NCI-H2081 (cell line): ENCODE data around the gene ZNF597.

Experiments used
- DNase-seq, 2 experiments: peaks; one replicate each; lab custom pipeline; 2025; lab: John Stamatoyannopoulos, UW

Gene ZNF597

DNA sequence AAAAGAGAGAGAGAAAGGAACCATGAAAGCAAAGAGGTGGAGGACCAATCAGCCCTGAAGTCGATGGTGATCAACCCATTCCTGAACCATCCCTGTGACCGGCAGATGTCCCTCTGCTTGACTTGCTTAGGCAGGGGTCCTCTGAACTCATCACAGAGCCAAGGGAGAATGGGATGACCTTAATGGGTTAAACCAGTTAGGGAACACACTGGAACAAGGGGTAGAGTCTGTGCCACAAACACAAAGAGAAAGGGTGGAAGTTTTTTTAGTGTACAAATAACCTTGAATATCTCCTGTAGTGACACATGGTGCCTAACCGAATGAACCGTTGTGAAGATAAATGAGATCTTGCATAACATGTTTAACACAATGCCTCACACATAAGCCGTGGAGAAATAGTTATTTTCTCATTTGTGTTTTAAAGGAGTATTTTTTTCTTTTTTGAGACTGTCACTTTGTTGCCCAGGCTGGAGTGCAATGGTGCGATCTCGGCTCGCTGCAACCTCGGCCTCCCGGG is 11.4 kb upstream of the ZNF597 start:
- no peak for DNase-seq

DNA sequence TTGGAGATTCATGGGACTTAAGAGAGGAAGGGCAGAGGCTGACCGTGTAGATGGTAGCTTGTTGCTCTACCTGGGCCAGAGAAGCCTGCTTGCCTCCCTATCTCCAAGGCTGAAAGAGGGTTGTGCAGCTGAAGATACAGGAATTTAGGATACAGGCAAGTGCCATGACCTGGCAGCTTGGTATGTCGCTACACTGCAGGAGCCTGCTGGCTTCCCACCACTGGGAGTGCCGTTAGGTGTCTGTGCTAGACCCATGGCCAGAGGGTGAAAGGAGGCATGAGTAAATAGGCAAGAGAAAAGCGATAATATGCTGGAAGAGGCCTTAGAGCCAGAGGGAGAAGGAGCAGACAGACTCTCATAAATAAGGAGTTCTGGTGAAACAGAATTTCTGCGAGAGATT is 10.8 kb upstream of the ZNF597 start:
- DNase-seq = no peak

DNA sequence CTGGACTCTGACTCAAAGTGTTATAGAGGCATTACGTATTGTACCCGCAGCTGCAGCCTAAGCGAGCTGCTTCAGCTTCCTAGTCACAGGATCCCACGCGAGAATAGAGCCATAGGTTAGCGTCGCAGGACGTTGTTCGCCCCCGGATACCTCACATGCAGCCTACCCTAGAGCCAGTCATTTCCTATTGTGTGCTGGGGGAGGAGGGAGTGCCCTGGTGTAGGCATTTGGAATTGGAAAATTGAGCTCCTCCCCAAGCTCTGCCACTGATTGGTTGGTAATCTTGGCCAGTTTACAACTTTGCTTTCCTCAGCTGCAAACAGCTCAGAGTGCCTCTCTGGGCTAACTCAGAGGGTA is 706 bp upstream of the ZNF597 start:
- peak; percentile 50 to 76 for DNase-seq

DNA sequence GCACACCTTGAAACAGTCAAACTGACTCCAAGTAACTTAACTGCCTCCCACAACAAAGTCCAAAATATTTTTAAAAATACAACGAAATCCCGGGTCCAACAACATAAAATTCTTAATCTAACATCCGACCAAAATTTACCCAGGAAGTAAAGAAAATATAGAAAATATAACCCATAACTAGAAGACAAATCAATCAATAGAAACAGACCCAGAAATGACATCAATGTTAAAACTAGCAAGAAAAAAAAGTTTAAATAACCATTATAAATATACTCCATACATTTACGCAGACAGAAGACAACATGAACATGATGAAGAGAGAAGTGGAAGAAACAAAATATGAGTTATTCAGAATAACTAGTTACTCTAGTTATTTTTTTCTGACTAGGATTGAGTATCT is 3.7 kb downstream of the ZNF597 start:
- DNase-seq = no peak

DNA sequence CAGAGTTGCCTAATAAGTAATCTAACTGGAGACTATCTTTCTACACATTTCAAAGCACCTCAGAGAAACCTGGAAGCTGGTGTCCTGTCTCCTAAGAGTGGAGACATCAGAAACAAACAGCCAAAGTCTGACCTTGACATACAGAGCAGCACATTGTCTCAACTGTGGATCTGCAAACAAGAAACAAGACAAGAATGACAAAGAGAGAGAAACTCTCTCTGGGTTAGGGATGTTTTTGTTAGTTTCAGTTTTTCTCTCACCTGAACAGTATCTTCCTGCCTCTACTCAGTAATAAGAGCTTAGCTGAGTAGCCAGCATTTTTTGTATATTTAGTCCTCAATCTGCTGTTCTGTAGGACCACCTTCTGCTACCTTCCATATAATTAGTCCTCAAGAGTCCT is 8.9 kb downstream of the ZNF597 start:
- DNase-seq = no peak

DNA sequence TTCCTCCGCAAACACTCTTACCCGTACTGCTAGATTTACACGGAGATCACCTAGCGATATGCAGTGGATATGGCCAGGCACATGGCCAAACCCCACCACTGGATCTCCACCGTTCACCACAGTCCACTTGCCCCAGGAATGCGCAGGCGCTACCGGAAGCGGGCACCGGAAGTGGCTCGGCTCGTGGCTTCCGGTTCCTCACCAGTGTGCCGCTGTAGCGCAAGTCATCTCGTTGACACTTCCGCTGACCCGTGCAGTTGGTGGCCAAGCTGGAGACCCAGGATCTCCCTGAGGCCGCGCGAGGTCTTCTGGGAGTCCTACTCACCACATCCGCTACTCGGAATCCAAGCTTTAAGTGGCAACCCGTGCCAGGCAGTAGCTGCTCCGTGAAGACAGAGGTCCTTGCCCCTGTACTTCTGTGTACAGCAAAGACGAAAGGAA is 11.5 kb downstream of the ZNF597 start:
- no peak for DNase-seq

DNA sequence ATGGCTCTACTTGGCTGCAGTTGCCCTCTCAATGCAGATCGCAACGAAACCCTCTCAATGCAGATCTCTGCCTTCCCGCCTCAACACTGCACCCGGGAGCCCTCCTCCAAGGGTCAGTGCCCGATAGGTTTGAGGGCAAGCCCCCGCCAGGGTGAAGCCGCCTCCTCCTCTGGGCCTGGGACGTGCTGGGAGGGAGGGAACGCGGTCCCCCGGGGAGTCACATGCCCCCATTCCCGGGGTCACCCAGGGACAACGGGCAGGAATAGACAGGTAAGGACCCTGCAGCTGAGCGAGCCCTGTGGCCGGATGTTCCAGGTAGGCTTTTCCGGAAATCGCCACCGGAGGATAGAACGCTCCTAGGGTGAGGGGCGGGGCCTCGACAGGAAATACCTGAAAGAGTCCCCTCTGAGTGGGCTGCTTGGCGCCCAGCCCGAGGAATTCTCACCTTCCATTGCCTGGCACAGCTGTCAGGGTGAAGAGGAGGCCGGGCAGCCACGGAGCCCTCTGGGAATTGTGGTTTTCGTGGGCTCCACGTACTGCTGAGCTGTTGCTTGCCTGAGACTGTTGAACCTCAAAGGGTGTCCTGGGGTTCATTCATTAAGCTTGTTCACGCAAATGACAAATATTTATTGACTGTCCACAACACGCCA is 29.4 kb downstream of the ZNF597 start:
- DNase-seq = no peak

DNA sequence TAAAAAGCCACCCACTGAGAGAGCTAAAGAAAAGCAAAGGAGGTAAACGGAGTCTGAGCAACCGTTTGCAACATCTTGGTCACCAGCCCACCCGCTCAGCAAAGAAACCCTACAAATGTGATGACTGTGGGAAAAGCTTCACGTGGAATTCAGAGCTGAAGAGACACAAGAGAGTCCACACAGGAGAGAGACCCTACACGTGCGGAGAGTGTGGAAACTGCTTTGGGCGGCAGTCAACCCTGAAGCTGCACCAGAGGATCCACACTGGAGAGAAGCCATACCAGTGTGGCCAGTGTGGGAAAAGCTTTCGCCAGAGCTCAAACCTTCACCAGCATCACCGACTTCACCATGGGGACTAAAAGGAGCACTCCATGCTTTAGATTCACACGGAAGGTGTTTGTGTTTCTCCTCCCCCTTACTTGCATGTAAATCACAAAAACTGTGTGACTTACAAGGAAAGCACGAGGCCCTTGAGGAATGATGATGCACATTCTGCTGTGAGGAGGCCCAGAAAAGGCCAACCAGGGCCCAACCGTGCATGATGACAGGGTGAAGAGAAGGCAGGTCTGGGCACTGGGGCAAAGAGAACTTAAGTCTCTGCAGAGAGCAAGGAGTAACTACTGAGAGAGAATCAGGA is 34.6 kb downstream of the ZNF597 start:
- no peak for DNase-seq

DNA sequence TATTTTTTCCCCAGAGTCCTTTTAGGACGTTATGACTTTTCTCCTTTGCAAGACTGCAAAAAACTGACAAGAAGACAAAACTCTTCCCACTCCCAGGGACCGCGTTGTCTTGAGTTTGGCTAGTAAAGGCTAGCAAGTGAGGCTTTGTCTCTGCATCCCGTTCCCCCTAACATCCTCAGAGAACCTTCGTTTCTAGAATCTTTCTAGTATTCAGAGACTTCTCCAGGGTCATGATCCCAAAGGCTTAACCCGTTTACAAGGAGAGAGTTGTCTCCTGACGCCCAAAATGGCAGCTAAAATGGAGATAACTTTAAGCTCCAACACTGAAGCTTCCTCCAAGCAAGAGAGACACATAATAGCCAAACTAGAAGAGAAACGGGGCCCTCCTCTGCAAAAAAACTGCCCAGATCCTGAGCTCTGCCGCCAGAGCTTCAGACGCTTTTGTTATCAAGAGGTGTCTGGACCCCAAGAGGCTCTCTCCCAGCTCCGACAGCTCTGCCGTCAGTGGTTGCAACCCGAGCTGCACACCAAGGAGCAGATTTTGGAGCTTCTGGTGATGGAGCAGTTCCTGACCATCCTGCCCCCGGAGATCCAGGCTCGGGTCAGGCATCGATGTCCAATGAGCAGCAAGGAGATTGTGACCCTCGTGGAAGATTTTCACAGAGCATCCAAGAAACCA is 41.4 kb downstream of the ZNF597 start:
- DNase-seq = peak in 1 of 2 experiments; percentile 8

DNA sequence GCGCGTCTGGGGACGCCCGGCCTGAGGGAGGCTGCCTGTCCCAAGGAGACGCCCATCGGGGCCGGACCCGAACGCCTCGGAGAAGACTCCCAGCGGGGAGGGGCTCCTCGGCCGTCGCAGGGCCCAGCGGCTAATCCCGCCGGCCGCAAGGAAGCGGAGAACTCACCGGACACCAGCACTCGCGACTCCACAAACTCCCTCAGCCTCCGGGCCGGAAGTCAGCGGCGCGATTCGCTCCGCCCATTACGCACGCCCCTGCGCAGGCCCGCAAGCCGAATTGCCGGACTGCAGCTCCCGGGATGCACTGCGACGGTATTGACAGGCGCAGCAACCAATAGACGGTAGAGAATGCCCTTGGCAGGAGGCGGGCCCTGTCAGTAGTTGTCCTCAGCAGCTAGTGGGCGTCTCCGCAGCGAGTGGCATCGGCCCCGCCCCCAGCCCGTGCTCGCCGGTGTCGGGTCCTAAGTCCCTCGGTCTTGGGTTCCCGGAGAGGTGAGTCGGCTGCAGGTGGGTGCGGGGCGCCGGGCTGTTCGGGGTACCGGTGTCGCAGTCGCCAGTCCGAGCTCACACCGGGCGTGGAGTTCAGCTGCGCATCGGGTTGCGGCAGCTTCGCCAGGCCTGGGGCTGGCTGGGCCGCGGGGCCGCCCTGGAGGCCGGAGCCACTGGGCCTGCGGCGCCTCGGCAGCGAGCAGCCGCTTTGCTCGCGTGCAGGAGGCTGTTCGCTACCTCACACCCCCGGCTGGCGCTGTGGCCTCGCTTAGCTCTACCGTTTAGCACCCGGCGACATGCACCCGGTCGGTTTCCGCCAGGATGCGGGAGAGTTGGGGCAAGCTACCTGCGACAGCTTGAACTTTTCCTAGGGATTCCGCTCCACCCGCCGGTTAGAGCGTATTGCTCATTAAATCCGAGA is 42.3 kb downstream of the ZNF597 start, which contains the start of the genes ZNF174 and ZSCAN32:
ZNF174 (plus strand) TSS at position 437 of the 910 bp plus-strand sequence. CDS start 790 bp downstream, outside the sequence.
ZSCAN32 (minus strand) TSS at position 226 of the 910 bp plus-strand sequence. CDS start 3,447 bp downstream, outside the sequence.
- DNase-seq = peak; percentile 98 to 99

DNA sequence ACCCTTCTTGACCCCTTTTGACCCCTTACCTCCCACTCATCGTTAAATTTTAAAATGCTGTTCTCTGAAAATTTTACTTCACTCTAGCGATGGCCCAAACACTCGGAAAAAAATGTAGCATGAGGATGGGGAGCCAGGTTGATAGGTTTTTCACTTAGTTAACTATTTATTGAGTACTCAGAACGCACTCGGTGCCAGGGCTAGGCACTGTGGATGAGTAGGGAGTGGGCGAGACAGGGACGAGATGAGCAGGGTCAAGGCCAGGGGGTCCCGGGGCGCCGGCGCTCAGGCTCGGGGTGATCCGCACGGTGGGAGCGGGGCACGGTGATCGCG is 42.9 kb downstream of the ZNF597 start:
- no peak for DNase-seq

DNA sequence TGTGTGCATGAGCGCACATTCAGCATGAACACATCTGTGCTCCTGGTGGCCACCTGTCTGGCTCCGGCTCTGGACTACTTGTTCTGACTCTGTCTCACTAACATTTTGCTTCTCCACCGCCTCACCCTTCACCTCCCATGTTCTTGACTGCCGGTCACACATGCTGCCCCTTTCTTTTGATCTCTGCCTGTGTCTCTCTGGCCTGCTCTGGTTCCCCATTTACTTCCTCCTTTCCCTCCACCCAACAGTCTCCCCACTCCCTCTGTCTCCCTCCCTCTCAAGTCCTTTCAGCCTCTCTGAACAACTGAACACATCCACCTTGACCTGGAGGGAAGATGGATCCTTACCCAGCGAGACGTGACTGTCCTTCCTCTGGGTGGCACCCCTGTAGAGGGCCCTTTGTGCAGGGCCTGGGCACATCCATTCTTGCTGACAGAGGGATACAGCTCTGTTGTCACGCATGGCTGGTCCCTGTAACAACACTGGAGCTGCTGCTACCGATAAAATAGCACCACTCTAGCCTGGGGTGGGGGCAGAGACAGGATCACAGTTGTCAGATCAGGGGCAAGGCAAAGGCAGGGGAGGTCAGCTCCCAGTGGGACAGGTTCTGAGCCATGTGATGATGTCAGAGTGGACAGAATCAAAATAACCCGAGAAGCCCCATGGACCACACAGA is 53.5 kb downstream of the ZNF597 start:
- no peak for DNase-seq

DNA sequence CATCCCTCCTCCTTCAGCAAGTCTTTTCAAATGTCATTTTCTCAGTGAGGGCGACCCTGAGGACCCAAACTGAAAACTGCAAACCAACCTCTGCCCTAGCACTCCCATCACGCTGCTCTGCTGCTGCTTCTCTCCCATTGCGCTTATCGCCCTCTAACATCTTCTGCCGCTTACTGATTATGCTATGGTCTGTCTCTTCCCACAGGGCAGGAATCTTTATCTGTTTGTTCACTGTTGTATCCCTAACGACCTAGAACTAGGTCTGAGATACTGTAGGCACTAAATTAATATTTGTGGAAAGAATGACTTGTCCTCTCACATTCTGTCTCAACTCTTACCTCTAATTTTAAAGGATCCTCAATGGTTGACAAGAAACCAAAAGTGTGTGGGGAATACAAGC is 55.0 kb downstream of the ZNF597 start:
- no peak for DNase-seq

DNA sequence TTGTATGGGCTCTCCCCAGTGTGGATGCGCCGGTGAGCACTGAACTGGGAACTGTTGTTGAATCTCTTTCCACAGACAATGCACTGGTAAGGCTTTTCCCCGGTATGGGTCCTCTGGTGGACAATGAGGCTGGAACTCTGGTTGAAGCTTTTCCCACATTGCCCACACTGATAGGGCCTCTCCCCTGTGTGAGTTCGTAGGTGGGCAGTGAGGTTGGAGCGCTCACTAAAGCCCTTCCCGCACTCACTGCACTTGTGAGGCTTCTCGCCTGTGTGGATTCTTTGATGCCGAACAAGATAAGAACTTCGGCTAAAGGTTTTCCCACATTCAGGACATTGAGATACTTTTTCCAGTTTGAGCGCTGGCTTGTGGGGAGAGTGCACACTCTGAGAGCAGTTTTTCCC is 60.3 kb downstream of the ZNF597 start:
- DNase-seq = no peak
